Pancreas (tissue), 10 donors: ENCODE results near the gene COPS2. TPM values are rescaled to one million over a fixed set of nuclear protein-coding genes. Genes with fewer than 3 reads are reported as not detected.

Experiments
- ATAC-seq, 4 donors: fragments of 200-7000 bp; cut with Tn5 transposase; one replicate each; pipeline versions ENCODE4 v1.8.0 to v1.9.1; 2020; ENCODE audit warnings: mild to moderate bottlenecking in 4 of 4, moderate library complexity in 4 of 4
- DNase-seq, 6 donors: peaks; one replicate each; pipeline ENCODE4 v3.0.0-alpha.2; 2020
- FAIRE-seq: peaks from 2 replicates; lab custom pipeline; 2012; peaks lifted over from hg19 to GRCh38; lab: Jason Lieb, UNC
- H3K27ac ChIP-seq, 4 donors: fragments of 200-600 bp; sonication (generic); 1 replicate in 3 of 4; 2 replicates in 1 of 4; pipeline versions ENCODE4 v1.5.0 to v1.8.0; 2020
- H3K27me3 ChIP-seq, 4 donors: fragments of 200-600 bp; one replicate each; pipeline ENCODE4 v1.8.0; 2021
- H3K36me3 ChIP-seq, 3 donors: fragments of 200-600 bp; sonication (generic) in 1 of 3; one replicate each; pipeline versions ENCODE4 v1.5.0 to v1.8.0; 2020 to 2021
- H3K4me1 ChIP-seq, 3 donors: fragments of 200-600 bp; one replicate each; pipeline ENCODE4 v1.8.0; 2021
- H3K4me3 ChIP-seq, 4 donors: fragments of 200-600 bp; sonication (generic) in 2 of 4; one replicate each; pipeline versions ENCODE4 v1.5.0 to v1.8.0; 2020 to 2021
- H3K9me3 ChIP-seq, 4 donors: fragments of 200-600 bp; one replicate each; pipeline ENCODE4 v1.8.0; 2021
- CTCF ChIP-seq, 4 donors: fragments of 200-600 bp; sonication (generic) in 3 of 4; IDR thresholded peaks; one replicate each; pipeline versions ENCODE4 v1.5.0 to v1.8.0; 2021; ENCODE audit warnings: antibody characterized with exemption in 4 of 4
- WGBS, 2 donors: extraction: QIAGEN DNeasy Blood & Tissue Kit; methylation state at CpG; one replicate each; pipeline ENCODE4 v1.1.7; 2013; 5-methylcytosine and 5-hydroxymethylcytosine counted together
- intact Hi-C, 3 donors: fragments of 100-400 bp; cut with DNase I; formaldehyde crosslinking; loops; one replicate each; pipeline versions ENCODE4 v1.11.1 to v1.14.2; 2022
- polyA plus RNA-seq, 2 donors: library from polyadenylated mRNA; stranded (reverse); fragments of 200-250 nt; gene quantifications; one replicate each; pipeline ENCODE4 v1.2.3, GENCODE V29; 2013
- total RNA-seq, 6 donors: library from RNA; stranded (reverse); fragmentation: NEBNext Ultra II Directional in 4 of 6; extraction: Animal tissue kit (Norgen Biotek cat#: 25700) in 4 of 6; gene quantifications; one replicate each; pipeline versions ENCODE4 v1.2.1 to v1.2.4, GENCODE V29; 2021 to 2023
- donor health status: healthy with polysubstance abuse.
- donor health status: DM: no; HTN: no; CAD: no; lungs with moderate emphysema.
- donor health status: DM: no; HTN: no; CAD: no.
- donor health status: control.
- donor health status: control.
- donor health status: Bipolar disorder and iron deficiency.
- donor health status: DM: yes; HTN: yes; CAD: no.
- donor health status: DM: no; HTN: no; CAD: no.
- donor health status: DM: no; HTN: no; CAD: no.
- donor health status: DM: yes; HTN: yes; CAD: no.

The COPS2 gene
- total and polyA plus RNA-seq, 8 donors = 22.6 to 56.3 (median 38.6) TPM

DNA sequence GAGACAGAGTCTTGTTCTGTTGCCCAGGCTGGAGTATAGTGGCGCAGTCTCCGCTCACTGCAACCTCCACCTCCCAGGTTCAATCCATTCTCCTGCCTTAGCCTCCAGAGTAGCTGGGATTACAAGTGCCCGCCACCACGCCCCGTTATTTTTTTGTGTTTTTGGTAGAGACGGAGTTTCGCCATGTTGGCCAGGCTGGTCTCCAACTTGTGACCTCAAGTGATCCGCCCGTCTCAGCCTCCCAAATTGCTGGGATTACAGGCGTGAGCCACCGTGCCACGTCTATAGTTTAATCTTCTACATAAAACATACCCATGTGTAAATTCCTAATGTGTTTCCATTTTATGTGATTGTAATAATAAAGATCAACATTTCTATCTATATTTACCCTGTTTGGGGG lies 16.4 kb upstream of the COPS2 start:
- Histone ChIP-seq H3K36me3 (no peaks in the 10 kb centered on the region), H3K4me1 (peaks cover 0 to 15% (median 7%) of the 10 kb centered on the region in 3 donors), H3K27me3 (no peaks in the 10 kb centered on the region), H3K27ac (no peak overlapping the region), H3K4me3 (peak overlapping the region in 1 of 4 donors; percentile 61), H3K9me3 (no peaks in the 10 kb centered on the region)
- intact Hi-C loops = no loop called here
- DNase-seq = no peak
- no peak for TF ChIP-seq CTCF (IDR thresholded peaks at IDR 0.05)
- WGBS, 2 donors = 95 to 98% methylated on average over 12 of the region's 12 CpGs
- no peak for FAIRE-seq
- ATAC-seq = no peak

GRCh38 chr15:49169880-49170597 lies 14.6 kb upstream of the COPS2 start, which contains the start of gene GALK2:
Gene GALK2 (plus strand): TSS chr15:49170247. CDS start chr15:49170323, 76 bp downstream.
- no peak for FAIRE-seq

DNA sequence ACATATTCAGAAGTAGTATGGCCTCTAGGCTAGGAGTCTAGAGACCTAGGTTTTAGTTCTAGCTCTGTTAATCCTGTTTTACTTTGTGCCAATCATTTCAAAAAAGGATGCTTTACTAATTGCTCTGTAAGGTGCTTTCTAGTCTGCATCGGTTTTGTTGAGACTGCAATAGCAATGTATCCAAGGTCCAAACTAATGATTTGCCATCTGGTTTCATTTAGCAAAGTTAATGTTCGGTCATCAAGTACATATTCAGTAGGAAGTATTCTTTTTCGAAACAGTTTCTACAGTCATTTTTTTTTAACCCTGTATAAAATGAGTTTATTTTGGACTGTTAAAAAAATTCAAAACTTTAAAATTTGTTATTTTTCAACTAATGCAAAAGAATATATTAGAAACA lies 12.6 kb upstream of the COPS2 start:
- DNase-seq (no peak), ATAC-seq (no peak), FAIRE-seq (no peak)
- H3K4me3 ChIP-seq = no peak overlapping the region
- H3K4me1 ChIP-seq = peaks cover 0 to 15% (median 7%) of the 10 kb centered on the region in 3 donors
- H3K27ac ChIP-seq = no peak overlapping the region
- H3K9me3 ChIP-seq = no peaks in the 10 kb centered on the region
- TF ChIP-seq CTCF (IDR thresholded peaks at IDR 0.05) = no peak
- intact Hi-C loops = no loop called here
- WGBS, 2 donors = 76 to 86% methylated on average over 3 of the region's 3 CpGs
- no peaks in the 10 kb centered on the region for H3K27me3 ChIP-seq
- H3K36me3 ChIP-seq = no peaks in the 10 kb centered on the region

More at GRCh38 chr15:49169880-49170597, 14.6 kb upstream of the COPS2 start, which contains the start of gene GALK2:
- intact Hi-C loops = no loop called here
- no peaks in the 10 kb centered on the region for H3K9me3 ChIP-seq
- WGBS, 2 donors = 3 to 5% methylated on average over 30 of the region's 30 CpGs
- H3K36me3 ChIP-seq = no peaks in the 10 kb centered on the region
- peak within 1 kb of the TSS; percentile 45 to 61 (median 54) for H3K4me3 ChIP-seq
- peak; percentile 85 to 95 (median 89) for DNase-seq
- ATAC-seq = peak; percentile 99
- H3K27me3 ChIP-seq = no peaks in the 10 kb centered on the region
- H3K4me1 ChIP-seq = peaks cover 0 to 15% (median 7%) of the 10 kb centered on the region in 3 donors
- TF ChIP-seq CTCF (IDR thresholded peaks at IDR 0.05) = no peak
- H3K27ac ChIP-seq = peak within 1 kb of the TSS; percentile 71 to 83 (median 80)

GRCh38 chr15:49164865-49165264 lies 9.5 kb upstream of the COPS2 start:
- TF ChIP-seq CTCF (IDR thresholded peaks at IDR 0.05) = no peak
- Histone ChIP-seq H3K4me3 (no peak overlapping the region), H3K9me3 (no peaks in the 10 kb centered on the region), H3K27me3 (no peaks in the 10 kb centered on the region), H3K4me1 (peaks cover 0 to 3% (median 0%) of the 10 kb centered on the region in 3 donors), H3K36me3 (no peaks in the 10 kb centered on the region), H3K27ac (no peak overlapping the region)
- ATAC-seq (no peak), FAIRE-seq (no peak), DNase-seq (no peak)
- intact Hi-C loops = no loop called here

DNA sequence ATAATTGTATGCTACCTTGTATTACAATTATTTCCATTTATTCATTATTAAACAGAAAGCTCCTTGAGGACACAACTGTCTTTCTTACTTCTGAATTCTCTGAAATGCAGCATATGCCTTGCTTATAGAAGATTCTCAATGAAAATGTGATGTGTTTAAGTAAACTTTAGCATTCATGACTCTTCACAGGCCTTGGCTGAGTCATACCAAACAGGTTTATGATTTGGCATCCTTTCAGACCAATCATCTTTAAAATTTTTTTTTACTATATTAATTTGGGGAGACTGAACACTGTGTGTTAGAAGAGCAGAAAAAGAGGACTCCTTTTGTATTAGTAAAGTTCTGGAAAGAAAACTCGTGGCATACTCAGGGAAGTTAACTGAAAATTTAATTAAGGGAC lies 8.3 kb upstream of the COPS2 start:
- H3K4me3 ChIP-seq = no peak overlapping the region
- ATAC-seq (no peak), DNase-seq (no peak), FAIRE-seq (no peak)
- no peaks in the 10 kb centered on the region for H3K27me3 ChIP-seq
- no peak overlapping the region for H3K27ac ChIP-seq
- no peak for TF ChIP-seq CTCF (IDR thresholded peaks at IDR 0.05)
- H3K9me3 ChIP-seq = no peaks in the 10 kb centered on the region
- H3K4me1 ChIP-seq = no peaks in the 10 kb centered on the region
- 86 to 88% methylated on average over 1 of the region's 1 CpG for WGBS, 2 donors
- intact Hi-C loops = no loop called here
- no peaks in the 10 kb centered on the region for H3K36me3 ChIP-seq
